Common myeloid progenitor, CD34-positive (primary cell): ENCODE results near the gene DRP2. TPM values are rescaled to one million over a fixed set of nuclear protein-coding genes. Genes with fewer than 3 reads are reported as not detected.
A peak's percentile ranks its signal among the peaks of the same experiment; 100 is the strongest.
"Not testable (repeated sequence)": the region's sequence is repeated elsewhere in the genome, so short reads cannot be mapped to it uniquely, and the experiment has no call there.

Experiments used
- CTCF ChIA-PET: fragments of 350-600 bp; sonication (Branson Sonifier 250); formaldehyde crosslinking; loops from one replicate; lab custom pipeline; 2021; ENCODE audit warnings: antibody characterized with exemption; lab: Charles Lee
- POLR2A ChIA-PET: fragments of 350-600 bp; sonication (Branson Sonifier 250); formaldehyde crosslinking; loops from one replicate; lab custom pipeline; 2021; ENCODE audit warnings: antibody characterized with exemption; lab: Charles Lee
- DNase-seq, 3 donors: peaks; one replicate each; pipeline versions ENCODE4 v3.0.0 to v3.0.0-alpha.2; 2013
- H3K27ac ChIP-seq, 2 experiments: 1 replicate in 1 of 2; 2 replicates in 1 of 2; pipeline ENCODE4 v1.7.0; 2013; ENCODE audit warnings: inconsistent platforms in 2 of 2, low read length in 2 of 2, mild to moderate bottlenecking in 2 of 2, low read depth in 1 of 2, moderate library complexity in 1 of 2; ENCODE audit not compliant: severe bottlenecking in 2 of 2, insufficient read depth in 1 of 2, poor library complexity in 1 of 2
- H3K27me3 ChIP-seq, 5 experiments: replicated peaks in 2 of 5; 1 replicate in 3 of 5; 2 replicates in 2 of 5; pipeline versions ENCODE4 v1.6.1 to v1.7.0; 2013; ENCODE audit warnings: low read length in 4 of 5, mild to moderate bottlenecking in 2 of 5, moderate library complexity in 2 of 5, inconsistent platforms in 1 of 5; ENCODE audit not compliant: insufficient read depth in 5 of 5, control insufficient read depth in 4 of 5
- H3K36me3 ChIP-seq, 4 experiments: 1 replicate in 2 of 4; 2 replicates in 2 of 4; pipeline versions ENCODE4 v1.6.1 to v1.7.0; 2013; ENCODE audit warnings: low read length in 3 of 4, control low read depth in 1 of 4, mild to moderate bottlenecking in 1 of 4; ENCODE audit not compliant: control insufficient read depth in 4 of 4, insufficient read depth in 4 of 4
- H3K4me1 ChIP-seq, 4 experiments: 1 replicate in 3 of 4; 2 replicates in 1 of 4; pipeline versions ENCODE4 v1.6.1 to v1.7.1; 2013; ENCODE audit warnings: low read length in 3 of 4, mild to moderate bottlenecking in 3 of 4, control low read depth in 1 of 4, inconsistent platforms in 1 of 4, moderate library complexity in 1 of 4; ENCODE audit not compliant: control insufficient read depth in 4 of 4, insufficient read depth in 4 of 4; ENCODE audit errors: control extremely low read depth in 1 of 4
- H3K4me3 ChIP-seq, 7 experiments: 1 replicate in 4 of 7; 2 replicates in 3 of 7; pipeline versions ENCODE4 v1.5.1 to v1.7.0; 2013; ENCODE audit warnings: mild to moderate bottlenecking in 7 of 7, low read length in 6 of 7, moderate library complexity in 6 of 7, inconsistent platforms in 2 of 7, low read depth in 2 of 7, control low read depth in 1 of 7; ENCODE audit not compliant: insufficient read depth in 4 of 7, control insufficient read depth in 1 of 7; ENCODE audit errors: extremely low read depth in 1 of 7
- H3K9me3 ChIP-seq, 5 experiments: 1 replicate in 4 of 5; 2 replicates in 1 of 5; pipeline versions ENCODE4 v1.6.1 to v1.7.1; 2013; ENCODE audit warnings: low read length in 4 of 5, mild to moderate bottlenecking in 2 of 5, inconsistent platforms in 1 of 5, low read depth in 1 of 5, moderate library complexity in 1 of 5; ENCODE audit not compliant: control insufficient read depth in 4 of 5, insufficient read depth in 2 of 5; ENCODE audit errors: control extremely low read depth in 1 of 5
- WGBS: methylation state at CpG from one replicate; pipeline ENCODE4 v1.1.5; 2013; ENCODE audit not compliant: insufficient coverage; 5-methylcytosine and 5-hydroxymethylcytosine counted together
- polyA plus RNA-seq: library from polyadenylated mRNA; unstranded; fragments of 120-200 nt; gene quantifications from one replicate; pipeline ENCODE4 v1.2.1, GENCODE V29; 2013

Gene DRP2
- polyA plus RNA-seq: 0.09 TPM

GRCh38 chrX:101219116-101219863, at the start of gene DRP2:
Gene DRP2, plus strand, starts transcription at chrX:101219786. Its CDS starts 11,862 bp downstream, at chrX:101231648.
- CTCF ChIA-PET: interaction anchor here (1.3 to 1.4 kb wide), 2 partner anchors 9 to 548 kb away, joined by 3 to 4 read pairs; no protein-coding TSS in a partner anchor

GRCh38 chrX:101171883-101172400, 47.6 kb upstream of the DRP2 start:
- ChIA-PET CTCF (no interaction called here), POLR2A (no interaction called here)
- WGBS: 60% methylated on average over 1 of the region's 4 CpGs
- no peak for DNase-seq
- no peak overlapping the region for H3K27ac ChIP-seq
- no peak overlapping the region for H3K4me3 ChIP-seq
- H3K4me1 ChIP-seq: no peaks in the 10 kb centered on the region
- peaks cover 0 to 1% (median 0%) of the 10 kb centered on the region in 5 experiments for H3K27me3 ChIP-seq
- no peaks in the 10 kb centered on the region for H3K36me3 ChIP-seq
- no peaks in the 10 kb centered on the region for H3K9me3 ChIP-seq

More at GRCh38 chrX:101219116-101219863, at the start of gene DRP2:
- peak in 1 of 3 donors; percentile 4 for DNase-seq
- 70% methylated on average over 2 of the region's 7 CpGs for WGBS
- Histone ChIP-seq H3K9me3 (no peaks in the 10 kb centered on the region), H3K4me3 (no peak within 1 kb of the TSS), H3K27ac (no peak within 1 kb of the TSS), H3K4me1 (peaks cover 0 to 9% (median 0%) of the 10 kb centered on the region in 4 experiments), H3K27me3 (peaks cover 0 to 3% (median 0%) of the 10 kb centered on the region in 5 experiments), H3K36me3 (no peaks in the 10 kb centered on the region)
- POLR2A ChIA-PET: no interaction called here

GRCh38 chrX:101176439-101176838, 43.1 kb upstream of the DRP2 start:
- Histone ChIP-seq H3K36me3 (no peaks in the 10 kb centered on the region), H3K27me3 (peaks cover 0 to 2% (median 0%) of the 10 kb centered on the region in 5 experiments), H3K4me1 (no peaks in the 10 kb centered on the region), H3K4me3 (no peak overlapping the region), H3K9me3 (no peaks in the 10 kb centered on the region), H3K27ac (no peak overlapping the region)
- no CpG with 5 or more reads among the region's 3 CpGs for WGBS
- DNase-seq: no peak
- CTCF ChIA-PET: no interaction called here
- POLR2A ChIA-PET: no interaction called here

GRCh38 chrX:101184876-101185275, 34.7 kb upstream of the DRP2 start:
- POLR2A ChIA-PET, CTCF ChIA-PET: not testable (repeated sequence)

GRCh38 chrX:101187961-101188360, 31.6 kb upstream of the DRP2 start:
- H3K27ac ChIP-seq, DNase-seq, POLR2A ChIA-PET, CTCF ChIA-PET, H3K4me1 ChIP-seq, H3K36me3 ChIP-seq, H3K4me3 ChIP-seq: not testable (repeated sequence)
- peaks cover 0 to 17% (median 6%) of the 10 kb centered on the region in 5 experiments for H3K27me3 ChIP-seq
- peaks cover 0 to 10% (median 0%) of the 10 kb centered on the region in 5 experiments for H3K9me3 ChIP-seq
- WGBS: 82% methylated on average over 5 of the region's 5 CpGs

More at GRCh38 chrX:101184876-101185275, 34.7 kb upstream of the DRP2 start:
- H3K36me3 ChIP-seq, H3K27me3 ChIP-seq, DNase-seq, H3K4me1 ChIP-seq, H3K9me3 ChIP-seq, H3K4me3 ChIP-seq, H3K27ac ChIP-seq: not testable (repeated sequence)
- WGBS: 61% methylated on average over 2 of the region's 2 CpGs

- CTCF ChIA-PET: no interaction called here
- 100% methylated on average over 1 of the region's 1 CpG for WGBS
- POLR2A ChIA-PET: no interaction called here
Observed at GRCh38 chrX:101190736-101191135, 28.9 kb upstream of the DRP2 start.

GRCh38 chrX:101191217-101191750, 28.3 kb upstream of the DRP2 start:
- no peaks in the 10 kb centered on the region for H3K36me3 ChIP-seq
- DNase-seq: peak; percentile 7 to 35 (median 16)
- H3K27ac ChIP-seq: no peak overlapping the region
- peaks cover 0 to 17% (median 6%) of the 10 kb centered on the region in 5 experiments for H3K27me3 ChIP-seq
- WGBS: 51% methylated on average over 33 of the region's 50 CpGs
- ChIA-PET POLR2A (no interaction called here), CTCF (no interaction called here)
- H3K4me1 ChIP-seq: no peaks in the 10 kb centered on the region
- H3K4me3 ChIP-seq: peak overlapping the region in 1 of 7 experiments; percentile 16
- H3K9me3 ChIP-seq: peaks cover 0 to 10% (median 0%) of the 10 kb centered on the region in 5 experiments

More at GRCh38 chrX:101190736-101191135, 28.9 kb upstream of the DRP2 start:
- Histone ChIP-seq H3K4me1 (no peaks in the 10 kb centered on the region), H3K36me3 (no peaks in the 10 kb centered on the region), H3K9me3 (peaks cover 0 to 10% (median 0%) of the 10 kb centered on the region in 5 experiments), H3K27me3 (peaks cover 0 to 17% (median 6%) of the 10 kb centered on the region in 5 experiments), H3K27ac (no peak overlapping the region), H3K4me3 (no peak overlapping the region)
- DNase-seq: no peak
